ENCODE results near the gene KCNF1.

DNA sequence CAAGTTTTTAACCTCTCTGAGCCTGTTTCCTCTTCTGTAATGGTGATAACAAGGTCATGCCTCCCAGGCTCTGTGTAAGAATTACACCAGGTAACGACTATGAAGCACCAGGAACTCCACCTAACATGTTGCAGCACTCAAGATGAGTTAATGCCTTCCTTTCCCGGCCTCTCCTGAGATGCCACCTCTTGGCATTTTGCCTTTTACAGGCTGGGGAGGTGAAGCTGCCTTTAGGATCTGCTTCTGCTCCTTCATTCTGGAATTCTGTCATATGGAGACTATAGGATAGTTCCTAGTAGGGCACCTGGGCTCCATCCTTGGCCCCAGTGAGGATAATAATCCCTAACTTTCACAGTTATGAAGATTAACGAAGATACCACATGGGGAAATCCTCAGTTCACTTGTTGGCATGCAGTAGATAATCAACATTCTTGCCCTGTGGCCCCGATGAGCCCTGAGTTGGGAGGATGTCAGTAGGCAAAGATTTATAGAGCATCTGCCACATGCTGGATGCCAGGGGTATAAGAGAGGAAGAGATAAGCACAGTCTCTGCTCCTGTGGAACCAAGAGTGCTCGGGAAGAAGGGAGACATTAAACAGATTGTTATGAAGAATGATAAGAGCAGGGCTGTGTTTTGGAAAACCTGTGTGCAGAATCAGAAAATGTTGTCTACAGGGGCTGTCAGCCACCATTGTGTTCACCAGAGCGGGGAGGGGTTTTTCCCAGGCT is 43.9 kb upstream of the KCNF1 start:
- TF ChIP-seq CTCF (IDR thresholded peaks at IDR 0.05; ENCODE audit: insufficient read depth, low read depth, low read length) (no peak), EZH2 (IDR thresholded peaks at IDR 0.05; ENCODE audit: insufficient read depth, low read length) (no peak)
